ENCODE data around the gene PANK2.

GRCh38 chr20:3894796-3895195, 5.6 kb downstream of the PANK2 start:
- TF ChIP-seq POLR2A (IDR thresholded peaks at IDR 0.05) (no peak), CTCF (IDR thresholded peaks at IDR 0.05) (no peak)
